Uterus (tissue), 2 donors: ENCODE results near the gene THRAP3.

Source experiments
- CTCF ChIP-seq, 4 experiments: fragments of 200-600 bp in 2 of 4; fragments of 450-650 bp in 2 of 4; sonication (generic) in 2 of 4; IDR thresholded peaks; one replicate each; pipeline ENCODE4 v1.5.1; 2016 to 2019; ENCODE audit warnings: antibody characterized with exemption in 4 of 4, mild to moderate bottlenecking in 2 of 4, moderate library complexity in 1 of 4
- POLR2A ChIP-seq, 2 donors: fragments of 450-650 bp; IDR thresholded peaks; one replicate each; pipeline ENCODE4 v1.6.1; 2016; ENCODE audit warnings: antibody characterized with exemption in 2 of 2, mild to moderate bottlenecking in 1 of 2, moderate library complexity in 1 of 2

- TF ChIP-seq CTCF (IDR thresholded peaks at IDR 0.05) = no peak
- no peak for TF ChIP-seq POLR2A (IDR thresholded peaks at IDR 0.05)
These were observed 81.6 kb downstream of the THRAP3 start for GRCh38 chr1:36305915-36306209.
